Colonic mucosa (tissue), 4 donors: ENCODE data around the gene FLNC. TPM values are rescaled to one million over a fixed set of nuclear protein-coding genes. Genes with fewer than 3 reads are reported as not detected.

Experiments
- DNase-seq: peaks from one replicate; pipeline ENCODE4 v3.0.0-alpha.2; 2020
- H3K27ac ChIP-seq: fragments of 200-600 bp; one replicate; pipeline ENCODE4 v1.8.0; 2021
- H3K27me3 ChIP-seq: fragments of 200-600 bp; one replicate; pipeline ENCODE4 v1.8.0; 2021
- H3K36me3 ChIP-seq: fragments of 200-600 bp; one replicate; pipeline ENCODE4 v1.8.0; 2021
- H3K4me1 ChIP-seq: fragments of 200-600 bp; one replicate; pipeline ENCODE4 v1.8.0; 2021; ENCODE audit warnings: mild to moderate bottlenecking
- H3K4me3 ChIP-seq: fragments of 200-600 bp; one replicate; pipeline ENCODE4 v1.8.0; 2021
- H3K9ac ChIP-seq, 2 donors: one replicate each; pipeline ENCODE4 v1.7.0; 2013; ENCODE audit warnings: control low read depth in 2 of 2, low read depth in 2 of 2, low read length in 2 of 2
- H3K9me3 ChIP-seq: fragments of 200-600 bp; one replicate; pipeline ENCODE4 v1.8.0; 2021
- intact Hi-C: fragments of 100-400 bp; cut with DNase I; formaldehyde crosslinking; loops from one replicate; pipeline ENCODE4 v1.14.1; 2022
- total RNA-seq, 2 donors: library from RNA; stranded (reverse); fragmentation: NEBNext Ultra II Directional in 1 of 2; extraction: Animal tissue kit (Norgen Biotek cat#: 25700) in 1 of 2; gene quantifications; one replicate each; pipeline ENCODE4 v1.2.1, GENCODE V29; 2021
- TF ChIP-seq, protein P1 (sequence below): fragments of 200-600 bp; IDR thresholded peaks from one replicate; pipeline ENCODE4 v1.8.0; 2022; ENCODE audit warnings: antibody characterized with exemption, mild to moderate bottlenecking
- donor health status: healthy.
- donor health status: DM: no; HTN: no; CAD: no.
- donor health status: DM: no; HTN: no; CAD: no.

Gene FLNC
- total RNA-seq, 2 donors from 2014 or later, result 4.5 to 88.6 TPM

- H3K36me3 ChIP-seq, result no peaks in the 10 kb centered on the region
- H3K27me3 ChIP-seq, result no peaks in the 10 kb centered on the region
- TF ChIP-seq, protein P1, sequence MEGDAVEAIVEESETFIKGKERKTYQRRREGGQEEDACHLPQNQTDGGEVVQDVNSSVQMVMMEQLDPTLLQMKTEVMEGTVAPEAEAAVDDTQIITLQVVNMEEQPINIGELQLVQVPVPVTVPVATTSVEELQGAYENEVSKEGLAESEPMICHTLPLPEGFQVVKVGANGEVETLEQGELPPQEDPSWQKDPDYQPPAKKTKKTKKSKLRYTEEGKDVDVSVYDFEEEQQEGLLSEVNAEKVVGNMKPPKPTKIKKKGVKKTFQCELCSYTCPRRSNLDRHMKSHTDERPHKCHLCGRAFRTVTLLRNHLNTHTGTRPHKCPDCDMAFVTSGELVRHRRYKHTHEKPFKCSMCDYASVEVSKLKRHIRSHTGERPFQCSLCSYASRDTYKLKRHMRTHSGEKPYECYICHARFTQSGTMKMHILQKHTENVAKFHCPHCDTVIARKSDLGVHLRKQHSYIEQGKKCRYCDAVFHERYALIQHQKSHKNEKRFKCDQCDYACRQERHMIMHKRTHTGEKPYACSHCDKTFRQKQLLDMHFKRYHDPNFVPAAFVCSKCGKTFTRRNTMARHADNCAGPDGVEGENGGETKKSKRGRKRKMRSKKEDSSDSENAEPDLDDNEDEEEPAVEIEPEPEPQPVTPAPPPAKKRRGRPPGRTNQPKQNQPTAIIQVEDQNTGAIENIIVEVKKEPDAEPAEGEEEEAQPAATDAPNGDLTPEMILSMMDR, result no peak
- no peak overlapping the region for H3K9ac ChIP-seq
- no peak overlapping the region for H3K27ac ChIP-seq
- no peak for DNase-seq
- H3K4me3 ChIP-seq, result no peak overlapping the region
- no peaks in the 10 kb centered on the region for H3K4me1 ChIP-seq
- intact Hi-C loops, result no loop called here
- no peaks in the 10 kb centered on the region for H3K9me3 ChIP-seq
These were observed 69.2 kb downstream of the FLNC start for GRCh38 chr7:128899392-128899791.

- no peak for DNase-seq
- TF ChIP-seq, protein P1, result no peak
- H3K9me3 ChIP-seq, result no peaks in the 10 kb centered on the region
- intact Hi-C loops, result no loop called here
- H3K4me3 ChIP-seq, result no peak overlapping the region
- H3K36me3 ChIP-seq, result no peaks in the 10 kb centered on the region
- H3K9ac ChIP-seq, result no peak overlapping the region
- H3K4me1 ChIP-seq, result no peaks in the 10 kb centered on the region
- H3K27me3 ChIP-seq, result no peaks in the 10 kb centered on the region
- H3K27ac ChIP-seq, result no peak overlapping the region
These were observed 70.0 kb downstream of the FLNC start for GRCh38 chr7:128900237-128900636.

- intact Hi-C loops, result no loop called here
- H3K27me3 ChIP-seq, result no peaks in the 10 kb centered on the region
- H3K4me1 ChIP-seq, result no peaks in the 10 kb centered on the region
- no peaks in the 10 kb centered on the region for H3K36me3 ChIP-seq
- DNase-seq, result peak; percentile 25
- no peaks in the 10 kb centered on the region for H3K9me3 ChIP-seq
- TF ChIP-seq, protein P1, result no peak
- no peak overlapping the region for H3K4me3 ChIP-seq
- H3K9ac ChIP-seq, result no peak overlapping the region
- no peak overlapping the region for H3K27ac ChIP-seq
These were observed 72.8 kb downstream of the FLNC start for GRCh38 chr7:128902761-128903585.

- Histone ChIP-seq H3K4me3 (no peak overlapping the region), H3K27ac (no peak overlapping the region), H3K9ac (no peak overlapping the region), H3K9me3 (no peaks in the 10 kb centered on the region), H3K36me3 (no peaks in the 10 kb centered on the region), H3K27me3 (peaks cover 3% of the 10 kb centered on the region), H3K4me1 (no peaks in the 10 kb centered on the region)
- TF ChIP-seq, protein P1, result no peak
- DNase-seq, result no peak
- intact Hi-C loops, result no loop called here
These were observed 73.6 kb downstream of the FLNC start for GRCh38 chr7:128903621-128904361.

- intact Hi-C loops, result loop anchor here (5.0 kb wide), 1 partner anchor 188 kb away; no protein-coding TSS in a partner anchor
- H3K27me3 ChIP-seq, result peaks cover 3% of the 10 kb centered on the region
- H3K9ac ChIP-seq, result no peak overlapping the region
- H3K36me3 ChIP-seq, result no peaks in the 10 kb centered on the region
- no peaks in the 10 kb centered on the region for H3K4me1 ChIP-seq
- DNase-seq, result no peak
- no peak overlapping the region for H3K27ac ChIP-seq
- TF ChIP-seq, protein P1, result peak; percentile 45
- no peak overlapping the region for H3K4me3 ChIP-seq
- H3K9me3 ChIP-seq, result no peaks in the 10 kb centered on the region
These were observed 74.4 kb downstream of the FLNC start for GRCh38 chr7:128904381-128905197.
